ENCODE data around the gene PREX1. TPM values are rescaled to one million over a fixed set of nuclear protein-coding genes. Genes with fewer than 3 reads are reported as not detected.
A peak's percentile ranks its signal among the peaks of the same experiment; 100 is the strongest.

The PREX1 gene
- total RNA-seq, 1 donor from 2014 or later: 235 TPM

DNA sequence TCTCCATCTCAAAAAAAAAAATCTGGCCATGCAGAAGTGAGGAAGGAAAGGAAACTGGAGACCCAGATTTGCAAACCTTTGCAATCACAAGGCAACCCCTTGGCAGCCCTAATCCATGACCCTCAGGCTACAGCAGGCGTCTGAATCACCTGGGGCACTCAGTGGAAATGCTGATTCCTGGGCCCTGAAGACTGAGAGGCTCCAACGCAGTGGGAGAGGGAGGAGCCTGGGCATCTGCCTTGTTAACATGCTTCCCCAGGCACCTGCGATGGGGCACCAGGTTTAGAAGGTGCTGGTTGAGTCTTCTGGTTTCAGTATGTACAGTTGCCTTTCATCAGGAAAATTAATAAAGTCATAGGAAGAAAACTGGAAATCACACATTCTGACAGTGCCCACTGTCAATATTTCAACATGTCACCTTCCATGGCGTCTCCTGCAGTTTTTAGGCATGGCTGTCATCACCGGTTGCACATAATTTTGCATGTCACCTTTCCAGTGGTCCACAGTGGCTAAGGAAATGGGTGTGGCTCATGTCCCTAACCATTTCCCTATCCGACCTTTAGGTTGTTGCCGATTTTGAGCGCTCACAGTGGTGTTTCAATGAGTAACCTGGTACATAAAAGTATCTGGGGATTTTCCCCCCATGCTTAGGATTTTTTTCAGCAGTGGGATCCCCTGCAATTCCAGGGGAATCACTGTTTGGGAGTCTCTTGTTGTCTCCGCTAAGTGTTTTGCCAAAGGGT is 56.9 kb downstream of the PREX1 start:
- Mint-ChIP-seq H3K9me3 (ENCODE audit: unreplicated experiment) (peaks cover 26% of the 10 kb centered on the region), H3K27ac (ENCODE audit: unreplicated experiment) (no peak overlapping the region), H3K4me3 (ENCODE audit: unreplicated experiment) (no peak overlapping the region), H3K27me3 (ENCODE audit: unreplicated experiment) (peaks cover 32% of the 10 kb centered on the region), H3K4me1 (ENCODE audit: low read depth, unreplicated experiment) (peaks cover 34% of the 10 kb centered on the region), H3K36me3 (ENCODE audit: unreplicated experiment) (peaks cover 36% of the 10 kb centered on the region)
- DNase-seq: no peak
- TF ChIP-seq, protein P1, sequence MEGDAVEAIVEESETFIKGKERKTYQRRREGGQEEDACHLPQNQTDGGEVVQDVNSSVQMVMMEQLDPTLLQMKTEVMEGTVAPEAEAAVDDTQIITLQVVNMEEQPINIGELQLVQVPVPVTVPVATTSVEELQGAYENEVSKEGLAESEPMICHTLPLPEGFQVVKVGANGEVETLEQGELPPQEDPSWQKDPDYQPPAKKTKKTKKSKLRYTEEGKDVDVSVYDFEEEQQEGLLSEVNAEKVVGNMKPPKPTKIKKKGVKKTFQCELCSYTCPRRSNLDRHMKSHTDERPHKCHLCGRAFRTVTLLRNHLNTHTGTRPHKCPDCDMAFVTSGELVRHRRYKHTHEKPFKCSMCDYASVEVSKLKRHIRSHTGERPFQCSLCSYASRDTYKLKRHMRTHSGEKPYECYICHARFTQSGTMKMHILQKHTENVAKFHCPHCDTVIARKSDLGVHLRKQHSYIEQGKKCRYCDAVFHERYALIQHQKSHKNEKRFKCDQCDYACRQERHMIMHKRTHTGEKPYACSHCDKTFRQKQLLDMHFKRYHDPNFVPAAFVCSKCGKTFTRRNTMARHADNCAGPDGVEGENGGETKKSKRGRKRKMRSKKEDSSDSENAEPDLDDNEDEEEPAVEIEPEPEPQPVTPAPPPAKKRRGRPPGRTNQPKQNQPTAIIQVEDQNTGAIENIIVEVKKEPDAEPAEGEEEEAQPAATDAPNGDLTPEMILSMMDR (IDR thresholded peaks at IDR 0.05; ENCODE audit: partially characterized antibody, unreplicated experiment): no peak

DNA sequence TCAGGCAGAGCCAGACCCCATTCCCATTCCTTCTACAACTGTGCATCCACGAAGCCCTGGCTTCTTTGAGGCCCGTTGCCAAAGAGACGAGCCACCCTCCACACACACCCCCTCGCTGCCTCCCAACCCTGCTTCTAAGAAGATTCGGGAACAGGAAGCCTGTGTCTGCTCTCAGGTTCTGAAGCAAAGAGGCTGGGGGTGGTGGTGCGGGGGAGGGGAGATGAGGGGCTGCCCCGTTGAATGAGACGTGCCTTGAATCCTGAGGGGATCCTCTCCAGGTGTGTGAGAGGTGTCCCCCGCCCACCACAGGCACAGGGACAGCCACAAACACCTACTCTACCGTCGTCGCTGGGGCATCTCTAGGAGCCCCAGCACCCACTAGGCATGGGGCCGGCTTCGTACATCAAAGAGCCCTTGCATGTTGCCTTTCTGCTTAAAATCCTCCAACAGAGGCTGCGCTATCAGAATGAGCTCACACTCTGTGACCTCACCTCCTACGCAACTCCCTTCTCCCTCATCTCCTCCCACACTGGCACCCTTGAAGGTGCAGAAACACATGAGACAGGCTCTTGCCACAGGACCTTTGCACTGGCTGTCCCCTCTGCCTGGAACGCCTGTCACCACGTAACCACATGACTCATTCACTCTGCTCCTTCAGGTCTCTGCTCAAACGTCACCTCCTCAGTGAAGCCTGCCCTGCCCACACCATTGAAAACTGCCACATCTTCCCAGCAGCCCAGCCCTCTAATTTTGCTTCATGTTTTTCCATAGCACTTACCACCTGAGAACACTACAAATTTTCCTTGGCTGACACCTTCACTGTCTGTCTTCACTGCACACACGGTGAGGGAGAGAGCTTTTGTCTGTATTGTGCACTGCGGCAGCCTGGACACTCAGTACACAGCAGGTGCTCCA is 58.5 kb downstream of the PREX1 start:
- DNase-seq: no peak
- Mint-ChIP-seq H3K4me3 (ENCODE audit: unreplicated experiment) (peak overlapping the region; percentile 63), H3K36me3 (ENCODE audit: unreplicated experiment) (peaks cover 32% of the 10 kb centered on the region), H3K27ac (ENCODE audit: unreplicated experiment) (peak overlapping the region; percentile 19), H3K9me3 (ENCODE audit: unreplicated experiment) (peaks cover 26% of the 10 kb centered on the region), H3K27me3 (ENCODE audit: unreplicated experiment) (peaks cover 31% of the 10 kb centered on the region), H3K4me1 (ENCODE audit: low read depth, unreplicated experiment) (peaks cover 37% of the 10 kb centered on the region)
- TF ChIP-seq, protein P1 (IDR thresholded peaks at IDR 0.05; ENCODE audit: partially characterized antibody, unreplicated experiment): no peak

- Mint-ChIP-seq H3K27me3 (ENCODE audit: unreplicated experiment) (peaks cover 28% of the 10 kb centered on the region), H3K9me3 (ENCODE audit: unreplicated experiment) (peaks cover 32% of the 10 kb centered on the region), H3K36me3 (ENCODE audit: unreplicated experiment) (peaks cover 24% of the 10 kb centered on the region), H3K27ac (ENCODE audit: unreplicated experiment) (peak overlapping the region; percentile 38), H3K4me3 (ENCODE audit: unreplicated experiment) (peak overlapping the region; percentile 13), H3K4me1 (ENCODE audit: low read depth, unreplicated experiment) (peaks cover 40% of the 10 kb centered on the region)
- DNase-seq: no peak
- TF ChIP-seq, protein P1 (IDR thresholded peaks at IDR 0.05; ENCODE audit: partially characterized antibody, unreplicated experiment): no peak
These were observed 60.5 kb downstream of the PREX1 start for GRCh38 chr20:48766961-48767960.

- H3K27me3 Mint-ChIP-seq (ENCODE audit: unreplicated experiment): peaks cover 31% of the 10 kb centered on the region
- TF ChIP-seq, protein P1 (IDR thresholded peaks at IDR 0.05; ENCODE audit: partially characterized antibody, unreplicated experiment): no peak
- peaks cover 41% of the 10 kb centered on the region for H3K4me1 Mint-ChIP-seq (ENCODE audit: low read depth, unreplicated experiment)
- peaks cover 37% of the 10 kb centered on the region for H3K9me3 Mint-ChIP-seq (ENCODE audit: unreplicated experiment)
- DNase-seq: no peak
- H3K36me3 Mint-ChIP-seq (ENCODE audit: unreplicated experiment): peaks cover 24% of the 10 kb centered on the region
- no peak overlapping the region for H3K4me3 Mint-ChIP-seq (ENCODE audit: unreplicated experiment)
- H3K27ac Mint-ChIP-seq (ENCODE audit: unreplicated experiment): peak overlapping the region; percentile 24
These were observed 61.6 kb downstream of the PREX1 start for GRCh38 chr20:48766205-48766604.
